NCI-H510A treated with DMSO at 0.1 percent for 48 hours (cell line): ENCODE measurements around the gene C5orf46.

Source experiments
- DNase-seq: peaks from one replicate; lab custom pipeline; 2025; lab: John Stamatoyannopoulos, UW

The C5orf46 gene

DNA sequence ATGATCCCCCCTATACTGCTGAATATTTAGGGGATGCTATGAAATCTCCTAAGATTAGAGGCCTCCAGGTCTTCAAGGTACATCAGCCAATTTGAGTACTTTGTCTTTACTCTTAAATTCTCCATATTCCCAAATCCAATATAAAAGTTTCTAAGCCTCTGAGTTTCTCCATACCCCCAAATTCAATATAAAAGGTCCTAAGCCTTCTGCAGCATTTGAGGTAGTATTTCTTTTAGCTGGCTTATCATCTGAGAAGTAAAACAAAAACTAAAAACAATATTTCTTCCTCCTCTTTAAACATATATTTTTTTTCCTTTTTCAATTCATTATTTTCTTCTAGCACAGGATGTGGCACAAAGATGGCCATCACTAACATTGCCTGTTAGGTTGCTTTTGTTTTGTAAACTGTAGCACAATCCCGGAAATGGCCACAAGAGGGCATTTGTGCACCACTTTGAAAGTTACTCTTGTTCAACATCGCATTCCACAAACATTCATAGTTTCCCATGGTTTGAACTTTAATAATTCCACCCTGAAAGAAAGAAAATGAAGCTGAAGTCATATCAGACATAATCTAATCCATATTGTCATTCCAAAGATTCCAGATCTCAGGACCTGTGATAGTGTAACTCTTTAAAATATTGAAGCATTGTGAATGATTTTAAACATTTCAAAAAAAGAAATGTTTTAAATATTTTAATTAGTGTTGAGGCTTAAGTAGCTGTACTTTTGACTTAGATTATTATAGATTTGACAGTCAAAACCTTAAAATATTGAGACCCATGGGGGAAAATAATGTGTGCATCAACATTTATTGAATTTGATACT lies 48.8 kb downstream of the C5orf46 start:
- DNase-seq = peak; percentile 48

DNA sequence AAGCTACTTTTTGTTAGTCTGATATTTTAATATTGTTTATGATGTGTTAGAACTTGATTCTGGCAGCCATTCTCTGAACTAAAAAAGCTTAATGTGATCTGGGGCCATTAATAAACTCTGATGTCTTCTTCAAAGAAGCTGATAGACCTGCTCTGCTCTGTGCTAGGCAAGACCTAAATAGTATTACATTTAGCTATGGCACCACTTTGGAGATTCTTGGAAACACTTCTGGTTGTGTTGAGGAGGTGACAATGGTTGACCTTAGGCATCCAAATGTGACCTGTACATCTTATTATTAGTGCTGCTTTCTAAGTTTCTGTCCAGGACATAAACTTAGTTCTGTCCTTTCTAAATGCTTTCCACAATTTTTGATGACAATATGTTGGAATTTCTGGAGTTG lies 49.5 kb downstream of the C5orf46 start:
- no peak for DNase-seq

DNA sequence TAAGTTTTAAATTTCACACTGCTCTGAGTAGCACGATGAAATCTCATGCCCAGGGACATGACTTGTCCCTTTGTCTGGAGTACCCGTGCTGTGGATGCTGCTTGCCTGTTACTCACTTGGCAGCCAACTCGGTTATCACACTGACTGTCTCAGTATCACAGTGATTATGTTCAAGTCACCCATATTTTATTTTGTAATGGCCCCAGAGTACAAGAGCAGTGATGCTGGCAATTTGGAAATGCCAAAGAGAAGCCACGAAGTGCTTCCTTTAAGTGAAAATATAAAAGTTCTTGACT lies 50.6 kb downstream of the C5orf46 start:
- DNase-seq = no peak

DNA sequence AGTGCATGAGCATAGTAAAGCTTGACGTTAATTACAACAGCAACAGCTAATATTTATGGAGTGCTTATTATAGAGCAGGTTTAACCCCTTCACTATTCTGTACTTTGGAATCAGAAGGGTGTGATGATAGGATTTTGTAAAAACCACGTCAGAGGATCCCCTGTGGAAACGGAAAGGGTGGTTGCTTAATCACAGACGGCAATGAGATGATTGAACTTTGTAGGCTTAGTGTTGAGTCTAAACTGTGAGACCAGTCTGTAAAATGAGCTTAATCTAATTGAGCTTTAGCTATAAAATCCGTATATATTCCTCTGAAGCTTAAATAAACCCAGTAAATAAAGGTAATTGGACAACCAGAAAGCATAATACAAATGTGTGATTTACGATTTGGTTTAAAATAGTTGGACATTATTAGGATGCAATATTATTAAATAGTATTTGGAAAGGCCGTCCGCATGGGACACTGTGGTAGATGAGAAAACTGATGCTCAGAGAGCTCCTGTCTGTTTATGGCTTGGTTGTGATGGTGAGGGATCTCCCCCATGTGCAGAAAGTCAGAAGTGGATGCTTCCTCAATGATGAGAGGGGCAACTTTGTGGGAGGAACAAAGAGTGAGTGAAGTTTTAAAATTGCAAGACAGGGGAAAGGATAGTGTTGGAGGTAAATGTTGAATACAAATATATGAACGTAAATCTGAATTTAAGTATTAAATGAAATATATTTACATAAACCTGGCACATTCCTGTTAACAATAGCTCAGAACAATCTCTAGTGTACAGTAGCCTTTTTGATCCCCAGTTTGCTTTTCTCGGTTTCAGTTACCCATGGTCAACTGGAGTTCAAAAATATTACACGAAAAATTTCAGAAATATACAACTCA lies 51.2 kb downstream of the C5orf46 start:
- no peak for DNase-seq

DNA sequence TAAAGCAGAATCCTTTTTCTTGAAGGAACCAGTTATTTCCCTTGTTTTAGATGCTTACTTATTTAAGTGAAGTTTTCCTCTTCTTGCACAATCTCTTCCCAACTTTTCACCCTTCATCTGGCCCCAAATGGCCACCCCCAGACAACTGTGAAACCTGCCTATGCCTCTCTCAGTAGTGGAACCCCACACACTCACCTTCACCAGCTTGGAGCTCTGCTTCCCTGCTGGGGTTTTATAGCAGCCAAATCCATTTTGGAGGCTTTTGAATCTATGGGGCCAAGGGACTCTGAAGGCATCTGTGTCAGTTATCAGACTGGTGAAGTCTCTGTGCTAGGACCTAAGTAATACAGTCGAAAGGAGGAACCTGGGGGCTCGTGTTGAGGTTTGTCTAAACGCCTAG lies 52.0 kb downstream of the C5orf46 start:
- no peak for DNase-seq

DNA sequence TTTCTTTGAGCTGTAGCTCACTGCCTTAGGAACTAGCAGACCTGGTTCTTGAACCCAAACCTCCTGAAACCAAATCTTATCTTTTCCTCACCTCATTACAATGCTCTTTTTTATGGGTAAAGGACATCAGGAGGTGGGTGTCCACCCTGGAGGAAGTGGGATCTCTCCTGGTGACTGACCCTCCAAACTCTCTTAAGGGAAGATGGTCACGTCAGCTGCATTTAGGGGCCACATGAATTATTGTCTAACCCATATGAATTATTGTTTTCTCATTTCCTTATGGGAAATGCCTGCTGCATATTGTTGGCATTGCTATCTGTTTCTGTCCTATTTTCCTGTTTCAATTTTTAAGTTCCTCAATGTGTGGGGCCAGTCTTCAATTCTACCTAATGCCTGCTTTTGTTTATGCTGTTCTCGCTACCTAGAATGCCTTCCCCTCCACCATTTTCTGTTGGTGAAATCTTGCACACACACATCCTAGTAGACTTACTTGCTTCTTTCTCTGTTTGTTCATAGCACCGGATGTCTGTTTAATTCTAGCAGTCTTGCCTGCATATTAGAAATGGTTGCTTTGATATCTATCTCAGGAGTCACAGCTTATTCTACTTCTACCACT lies 52.9 kb downstream of the C5orf46 start:
- no peak for DNase-seq

DNA sequence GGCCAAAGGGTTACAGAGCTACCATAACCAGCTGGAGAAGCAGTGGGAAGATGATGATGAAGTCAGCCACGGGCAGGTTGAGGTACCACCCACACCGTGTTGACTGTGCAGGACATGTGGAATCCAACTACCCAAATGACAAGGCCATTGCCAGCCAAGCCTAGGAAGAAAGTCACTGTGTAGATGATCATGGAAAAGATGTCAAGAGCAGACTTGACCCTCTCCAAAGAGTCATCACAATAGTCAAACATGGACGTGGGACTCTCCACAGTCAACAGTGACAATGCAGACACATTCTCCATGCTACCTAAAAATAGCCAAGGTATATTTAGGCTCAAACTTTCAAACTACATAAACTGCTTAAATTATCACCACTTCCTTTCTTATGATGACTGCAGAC lies 54.0 kb downstream of the C5orf46 start:
- no peak for DNase-seq

- DNase-seq = no peak
Measured at GRCh38 chr5:147851578-147851977, 54.8 kb downstream of the C5orf46 start.

DNA sequence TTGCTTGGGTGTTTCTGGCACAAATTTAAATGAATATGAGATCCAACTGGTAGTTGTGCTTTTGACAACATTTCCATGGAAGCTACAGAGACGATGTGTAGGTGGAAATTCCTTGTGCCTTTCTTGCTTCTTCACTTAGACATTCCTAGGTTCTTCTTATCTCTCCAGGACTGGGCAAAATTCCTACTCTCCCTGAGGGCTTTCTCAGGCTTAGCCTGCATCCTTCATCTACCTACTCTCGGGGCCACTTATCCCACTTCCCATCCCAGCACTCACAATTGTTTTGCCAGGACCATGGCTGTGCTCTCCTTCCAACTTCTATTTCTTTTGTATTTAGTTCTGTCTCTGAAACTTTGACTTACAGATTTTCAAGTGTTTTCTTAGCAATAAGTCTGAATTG lies 57.1 kb downstream of the C5orf46 start:
- DNase-seq = no peak

GRCh38 chr5:147845618-147846017 lies 60.7 kb downstream of the C5orf46 start:
- no peak for DNase-seq

GRCh38 chr5:147844846-147845245 lies 61.5 kb downstream of the C5orf46 start:
- no peak for DNase-seq

DNA sequence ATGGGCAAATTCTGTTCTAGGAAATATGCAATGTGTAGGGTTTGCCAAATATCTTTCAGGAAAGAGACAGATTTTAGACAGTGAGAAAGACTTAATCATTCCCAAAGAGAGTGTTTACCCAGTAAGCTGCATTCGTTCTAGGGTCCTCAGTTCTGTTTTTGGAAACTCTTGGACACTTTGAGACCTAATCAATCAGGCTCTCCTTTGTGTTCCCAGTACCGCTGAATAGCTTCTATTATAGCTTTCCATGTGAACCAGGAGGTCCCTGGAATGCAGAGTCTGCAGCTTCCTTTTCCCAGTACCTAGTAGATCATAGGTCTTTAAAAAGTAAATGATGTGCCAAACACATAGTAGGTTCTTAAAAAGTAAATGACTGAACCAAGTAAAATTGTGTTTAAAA lies 63.5 kb downstream of the C5orf46 start:
- no peak for DNase-seq
